Brain microvascular endothelial cell (primary cell): Measurements from ENCODE around the gene USP16.
A peak's percentile ranks its signal among the peaks of the same experiment; 100 is the strongest.

Experiments
- DNase-seq: peaks from one replicate; pipeline ENCODE4 v3.0.0-alpha.2; 2020
- H3K27ac ChIP-seq: fragments of 250-450 bp; sonication (Bioruptor Pico); 2 replicates; pipeline ENCODE4 v1.5.1; 2020; ENCODE audit warnings: mild to moderate bottlenecking, moderate library complexity
- H3K27me3 ChIP-seq: fragments of 250-450 bp; sonication (Bioruptor Pico); replicated peaks from 2 replicates; pipeline ENCODE4 v1.5.1; 2020; ENCODE audit warnings: mild to moderate bottlenecking
- H3K36me3 ChIP-seq: fragments of 250-450 bp; sonication (Bioruptor Pico); replicated peaks from 2 replicates; pipeline ENCODE4 v1.5.1; 2020; ENCODE audit warnings: mild to moderate bottlenecking
- H3K4me3 ChIP-seq: 2 replicates; pipeline ENCODE4 v1.5.1; 2011; ENCODE audit warnings: low read depth, mild to moderate bottlenecking, control low read depth, low read length, moderate library complexity
- CTCF ChIP-seq: IDR thresholded peaks from 2 replicates; pipeline ENCODE4 v1.5.1; 2011; ENCODE audit warnings: low read depth, mild to moderate bottlenecking, moderate library complexity, low read length, control low read depth, inconsistent platforms; ENCODE audit errors: missing control alignments
- in situ Hi-C: cut with HindIII; loops from 2 replicates; pipeline ENCODE4 v1.10.0; 2017; ENCODE audit warnings: low sequenced_read_pairs, low pct_ligation_motif_present

The USP16 gene

GRCh38 chr21:29082046-29082815 is 57.8 kb downstream of the USP16 start:
- no peak overlapping the region for H3K27ac ChIP-seq
- H3K27me3 ChIP-seq, result no peaks in the 10 kb centered on the region
- no peak for DNase-seq
- TF ChIP-seq CTCF, result no peak
- no peaks in the 10 kb centered on the region for H3K36me3 ChIP-seq
- H3K4me3 ChIP-seq, result no peak overlapping the region
- in situ Hi-C loops, result no loop called here

DNA sequence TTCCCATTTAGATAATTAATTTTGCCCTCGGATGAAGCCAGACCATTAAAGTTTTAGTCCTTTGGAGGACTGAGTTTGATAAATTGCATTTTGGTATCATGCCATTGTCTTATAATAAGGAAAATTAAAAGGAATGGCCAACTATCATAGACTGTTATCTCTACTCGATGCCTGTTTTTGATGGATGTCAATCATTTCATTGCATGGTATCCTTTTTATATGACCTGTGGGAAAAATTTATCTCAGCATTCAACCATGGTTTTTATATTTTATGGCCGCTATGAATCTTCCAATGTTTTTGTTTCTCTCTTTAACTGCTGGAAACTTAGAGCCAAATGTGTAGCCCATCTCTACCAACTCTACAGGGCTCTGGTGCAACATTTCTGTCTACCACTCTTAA is 58.8 kb downstream of the USP16 start:
- Histone ChIP-seq H3K27me3 (no peaks in the 10 kb centered on the region), H3K27ac (no peak overlapping the region), H3K36me3 (no peaks in the 10 kb centered on the region), H3K4me3 (no peak overlapping the region)
- DNase-seq, result no peak
- in situ Hi-C loops, result no loop called here
- TF ChIP-seq CTCF, result no peak

GRCh38 chr21:29084372-29084771 is 59.9 kb downstream of the USP16 start:
- no peak for TF ChIP-seq CTCF
- Histone ChIP-seq H3K4me3 (no peak overlapping the region), H3K27me3 (no peaks in the 10 kb centered on the region), H3K27ac (no peak overlapping the region), H3K36me3 (no peaks in the 10 kb centered on the region)
- DNase-seq, result no peak
- in situ Hi-C loops, result no loop called here

DNA sequence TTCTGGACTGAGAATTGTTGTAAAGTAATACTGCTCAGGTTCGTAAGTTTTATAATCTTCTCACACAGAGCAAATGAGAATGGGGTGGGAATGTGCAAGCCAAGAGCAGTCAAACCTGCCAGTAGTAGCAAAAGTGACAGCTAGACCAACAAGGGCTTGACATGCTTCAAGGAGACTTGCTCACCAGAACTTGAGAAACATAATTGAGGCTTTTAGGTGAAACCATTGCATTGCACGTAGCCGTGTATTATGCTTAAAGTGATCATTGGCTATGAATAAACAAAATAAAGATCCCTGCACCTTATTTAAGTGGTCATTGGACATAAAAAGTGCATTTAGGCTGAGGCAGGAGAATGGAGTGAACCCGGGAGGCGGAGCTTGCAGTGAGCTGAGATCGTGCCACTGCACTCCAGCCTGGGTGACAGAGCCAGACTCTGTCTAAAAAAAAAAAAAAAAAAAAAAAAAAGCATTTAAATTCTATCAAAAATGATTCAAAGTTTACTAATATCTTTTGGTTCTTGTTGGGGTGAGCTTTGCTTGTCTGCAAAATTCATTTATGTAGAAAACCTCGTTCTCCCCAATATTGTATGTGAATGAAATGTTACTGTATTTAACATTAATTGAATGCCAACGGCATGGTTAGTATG is 60.8 kb downstream of the USP16 start:
- no peak for TF ChIP-seq CTCF
- no peak overlapping the region for H3K4me3 ChIP-seq
- DNase-seq, result no peak
- no peak overlapping the region for H3K27ac ChIP-seq
- no peaks in the 10 kb centered on the region for H3K36me3 ChIP-seq
- no peaks in the 10 kb centered on the region for H3K27me3 ChIP-seq
- in situ Hi-C loops, result no loop called here

GRCh38 chr21:29091033-29091432 is 66.6 kb downstream of the USP16 start:
- no peak for TF ChIP-seq CTCF
- peak; percentile 45 for DNase-seq
- peak overlapping the region; percentile 91 for H3K27ac ChIP-seq

More at GRCh38 chr21:29091033-29091432, 66.6 kb downstream of the USP16 start:
- Histone ChIP-seq H3K4me3 (no peak overlapping the region), H3K27me3 (no peaks in the 10 kb centered on the region), H3K36me3 (no peaks in the 10 kb centered on the region)
- in situ Hi-C loops, result no loop called here
